Stimulated activated CD8-positive, alpha-beta memory T cell treated with anti-CD3 and anti-CD28 coated beads, Interleukin-15, amount 100 ng/mL, for 1 hour (primary cell): ENCODE measurements around the gene VIPR1.
"Not testable (repeated sequence)": the region's sequence is repeated elsewhere in the genome, so short reads cannot be mapped to it uniquely, and the experiment has no call there.

Source experiments
- DNase-seq: peaks from one replicate; pipeline ENCODE4 v3.0.0-alpha.2; 2020; ENCODE audit warnings: low read depth

VIPR1 gene

DNA sequence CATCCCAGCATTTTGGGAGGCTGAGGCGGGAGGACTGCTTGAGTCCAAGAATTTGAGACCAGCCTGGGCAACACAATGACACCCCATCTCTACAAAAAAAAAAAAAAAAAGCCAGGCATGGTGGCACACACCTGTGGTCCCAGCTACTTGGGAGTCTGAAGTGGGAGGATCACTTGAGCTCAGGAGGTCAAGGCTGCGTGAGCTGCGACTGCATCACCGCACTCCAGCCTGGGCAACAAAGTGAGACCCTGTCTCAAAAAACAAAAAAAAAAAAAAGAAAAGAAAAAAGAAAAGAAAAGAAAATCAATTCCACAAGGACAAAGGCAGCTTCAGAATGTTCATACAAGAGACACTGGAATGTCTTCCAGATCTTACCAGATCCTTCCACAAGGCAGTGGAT is 76.9 kb downstream of the VIPR1 start:
- DNase-seq, result not testable (repeated sequence)

DNA sequence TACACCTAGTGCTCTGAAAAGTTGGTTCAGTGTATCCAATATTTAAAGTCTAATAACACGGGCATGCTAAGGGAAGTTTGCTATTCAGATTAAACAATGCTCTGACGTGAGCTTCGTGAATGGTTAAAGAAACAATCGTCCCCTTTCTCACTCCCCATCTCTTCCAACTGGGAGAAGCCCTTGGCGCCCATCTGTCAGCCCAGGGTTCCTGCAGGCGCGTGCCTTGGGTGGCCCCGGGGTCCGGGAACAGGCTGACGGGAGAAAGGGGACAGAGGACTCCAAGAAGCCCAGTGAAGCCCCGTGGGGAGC is 78.9 kb downstream of the VIPR1 start:
- DNase-seq, result no peak

DNA sequence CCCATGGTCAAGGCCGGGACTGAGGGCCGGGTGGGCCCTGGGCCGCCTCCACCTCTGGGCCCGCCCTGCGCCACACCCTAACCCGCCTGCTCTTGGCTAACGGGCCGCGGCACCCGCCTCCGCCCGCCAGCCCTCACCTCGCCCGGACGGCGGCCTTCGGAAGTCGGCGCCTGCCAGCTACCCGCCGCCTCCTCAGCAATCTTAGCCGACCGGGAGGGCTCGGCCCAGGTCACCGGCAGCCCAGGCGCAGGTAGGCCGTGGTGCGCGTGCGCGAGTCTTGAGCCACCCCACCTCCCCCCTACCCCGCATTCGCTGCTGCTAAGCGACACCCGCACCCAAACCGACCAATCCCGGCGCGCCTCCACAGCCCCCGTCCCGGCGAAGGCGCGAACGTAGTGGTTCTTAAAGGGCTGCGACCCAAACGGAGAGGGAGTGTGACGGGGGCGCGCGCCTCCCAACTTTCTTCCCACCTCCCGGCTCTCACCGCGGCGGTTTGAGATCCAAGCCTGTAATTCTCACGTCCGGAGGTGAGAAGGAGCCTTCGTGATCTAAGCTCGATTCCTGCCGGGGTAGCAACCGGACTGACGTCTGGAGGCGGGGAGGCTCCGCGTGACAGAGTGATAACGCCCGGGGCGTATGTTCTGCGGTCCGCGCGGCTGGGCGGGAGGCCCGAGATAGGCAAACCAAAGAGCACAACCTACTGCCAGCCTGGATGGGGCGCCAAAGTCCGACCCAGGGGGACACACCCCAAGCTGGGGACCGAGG is 79.4 kb downstream of the VIPR1 start, which contains the start of gene SEC22C:
Gene SEC22C, minus strand, starts transcription at position 259 of the 765 bp plus-strand sequence. CDS start 12,921 bp downstream, outside the sequence.
- peak; percentile 93 for DNase-seq

DNA sequence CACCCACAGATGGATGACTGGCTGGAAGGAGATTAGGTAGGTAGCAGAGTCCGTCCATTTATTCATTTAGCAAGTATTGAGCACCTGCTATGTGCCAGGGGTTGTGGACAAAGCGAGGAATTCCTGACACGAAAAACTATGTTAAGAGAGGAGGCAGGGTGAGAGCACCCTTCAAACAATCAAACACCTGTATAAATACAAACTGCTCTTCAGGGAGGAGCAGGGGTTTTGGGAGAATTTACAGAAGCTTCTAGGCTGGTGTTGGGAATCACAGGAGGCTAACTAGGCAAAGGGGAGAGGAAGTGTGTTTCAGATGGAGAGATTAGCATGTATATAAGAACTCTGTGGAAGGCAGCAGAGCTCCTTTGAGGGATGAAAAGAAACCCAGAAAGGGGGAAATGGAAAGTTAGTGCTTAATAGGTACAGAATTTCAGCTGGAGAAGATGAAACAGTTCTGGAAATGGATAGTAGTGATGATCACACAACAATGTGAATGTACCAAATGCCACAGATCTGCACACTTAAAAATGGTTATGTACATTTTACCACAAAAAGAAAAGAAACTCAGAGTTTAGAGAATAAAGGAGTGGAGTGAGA is 80.1 kb downstream of the VIPR1 start:
- DNase-seq, result no peak
